CD4-positive, alpha-beta T cell treated with Interferon gamma for 1 hour (primary cell): Measurements from ENCODE around the gene SPATC1L.
"Not testable (repeated sequence)": the region's sequence is repeated elsewhere in the genome, so short reads cannot be mapped to it uniquely, and the experiment has no call there.

Experiments
- DNase-seq: peaks from one replicate; pipeline ENCODE4 v3.0.0-alpha.2; 2020

SPATC1L gene

DNA sequence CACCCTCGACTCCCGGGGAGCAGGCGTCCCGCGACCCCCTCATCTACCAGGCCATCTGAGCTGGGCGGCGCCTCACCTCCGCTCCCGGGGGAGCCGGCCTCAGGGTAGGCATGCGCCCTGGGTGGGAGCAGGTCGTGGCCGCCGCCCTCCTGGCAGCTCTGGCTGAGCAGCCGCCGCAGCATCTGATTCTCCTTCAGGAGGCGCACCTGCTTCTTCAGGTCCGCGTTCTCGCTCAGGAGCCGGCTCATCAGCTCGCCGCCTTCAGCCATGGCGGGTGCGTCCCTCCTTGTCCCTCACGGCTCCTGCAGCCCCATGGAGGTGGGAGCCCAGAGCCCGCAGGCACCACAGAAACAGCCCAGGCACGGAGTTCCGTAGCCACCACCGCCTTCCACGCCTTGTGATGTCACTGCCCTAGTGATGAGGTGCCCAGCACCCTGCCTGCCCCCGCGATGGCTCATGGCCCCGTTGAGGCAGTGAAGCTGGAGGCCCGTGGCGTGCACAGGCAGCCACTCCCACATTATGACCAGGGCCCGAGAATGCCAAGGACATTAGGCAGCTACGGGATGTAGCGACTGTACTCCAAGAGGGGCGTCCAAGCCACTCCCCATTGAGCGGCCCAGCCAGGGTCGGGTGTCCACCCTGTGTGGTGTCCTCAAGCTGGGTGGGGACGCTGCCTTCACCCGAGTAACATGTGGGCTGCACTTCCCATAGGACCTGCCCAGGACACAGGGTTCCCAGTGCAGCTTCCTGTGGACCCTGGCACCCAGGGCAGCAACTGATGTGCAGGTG, 1.5 kb downstream of the SPATC1L start:
- DNase-seq: no peak

DNA sequence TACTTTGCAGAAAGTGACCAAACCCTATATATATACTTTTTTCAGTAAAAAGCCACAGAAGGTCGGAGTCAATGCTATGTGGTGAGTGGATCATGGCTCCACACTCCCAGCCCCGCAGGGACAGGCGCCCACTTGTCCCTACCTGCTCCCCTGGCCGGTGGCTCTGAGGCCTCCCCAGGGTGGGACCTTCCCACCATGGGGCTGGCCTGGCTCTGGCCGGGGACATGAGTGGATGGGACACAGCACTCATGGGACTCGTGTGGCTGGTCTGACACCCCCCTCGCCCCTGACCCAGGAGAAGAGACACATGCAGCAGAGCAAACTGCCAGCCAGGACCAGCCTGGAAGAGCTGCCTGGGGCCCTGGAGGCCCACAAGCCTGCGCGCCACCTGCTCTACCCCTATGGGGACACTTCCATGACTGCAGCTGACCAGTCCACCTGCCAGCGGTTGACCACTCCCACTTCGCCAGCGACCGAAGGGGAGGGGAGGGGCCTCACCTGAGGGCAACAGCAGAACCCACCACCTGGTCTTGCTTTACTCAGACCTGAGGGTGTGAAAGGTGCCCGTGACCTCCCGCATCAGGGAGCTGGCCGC, 2.2 kb downstream of the SPATC1L start:
- no peak for DNase-seq

DNA sequence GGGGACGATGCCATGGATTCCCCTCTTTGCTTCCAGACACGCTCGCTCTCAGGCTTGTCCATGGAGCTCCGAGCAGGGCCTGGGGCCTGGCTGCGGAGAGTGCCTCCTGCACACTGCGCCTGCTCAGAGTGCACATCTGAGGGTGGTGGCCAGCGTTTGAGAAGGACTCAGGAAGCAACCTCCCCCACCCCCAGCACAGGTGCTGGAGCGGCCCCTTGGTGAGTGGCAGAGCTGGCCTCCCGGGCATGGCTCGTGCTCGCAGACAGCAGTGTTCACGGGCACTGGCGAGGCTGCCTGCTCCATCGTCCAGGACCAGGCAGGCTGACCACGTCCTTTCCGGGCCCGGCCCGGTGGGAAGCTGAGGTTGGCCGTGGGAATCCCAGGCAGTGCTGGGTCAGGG, 2.8 kb downstream of the SPATC1L start:
- DNase-seq: no peak

DNA sequence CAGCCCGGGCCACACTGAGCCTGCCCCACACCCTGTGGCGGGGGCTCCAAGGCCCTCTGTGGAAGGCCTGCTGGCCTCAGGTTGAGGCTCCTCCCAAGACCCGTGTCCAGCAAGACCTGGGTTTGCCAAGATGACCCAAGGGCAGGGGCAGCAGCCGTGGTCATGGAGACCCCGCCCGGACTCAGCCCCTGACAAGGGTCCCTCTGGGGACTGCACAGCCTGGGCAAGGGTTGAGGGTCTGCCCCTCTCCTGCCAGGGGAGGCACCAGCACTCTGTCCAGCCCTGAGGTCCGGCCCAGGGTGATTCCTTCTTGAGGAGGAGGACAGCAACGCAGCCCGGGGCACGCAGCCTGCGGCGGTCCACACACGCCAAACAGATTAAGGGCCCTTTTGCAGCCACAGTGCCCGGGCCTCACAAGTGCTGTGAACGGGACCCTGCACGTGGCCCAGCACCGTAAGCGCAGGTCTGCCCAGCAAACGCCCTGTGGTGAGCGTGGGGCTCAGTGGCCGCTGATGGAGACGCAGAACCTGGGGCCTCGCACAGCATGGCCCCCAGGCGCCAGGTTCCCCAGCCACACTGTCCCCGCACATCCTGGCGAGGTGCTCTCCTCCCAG, 3.4 kb downstream of the SPATC1L start:
- no peak for DNase-seq

DNA sequence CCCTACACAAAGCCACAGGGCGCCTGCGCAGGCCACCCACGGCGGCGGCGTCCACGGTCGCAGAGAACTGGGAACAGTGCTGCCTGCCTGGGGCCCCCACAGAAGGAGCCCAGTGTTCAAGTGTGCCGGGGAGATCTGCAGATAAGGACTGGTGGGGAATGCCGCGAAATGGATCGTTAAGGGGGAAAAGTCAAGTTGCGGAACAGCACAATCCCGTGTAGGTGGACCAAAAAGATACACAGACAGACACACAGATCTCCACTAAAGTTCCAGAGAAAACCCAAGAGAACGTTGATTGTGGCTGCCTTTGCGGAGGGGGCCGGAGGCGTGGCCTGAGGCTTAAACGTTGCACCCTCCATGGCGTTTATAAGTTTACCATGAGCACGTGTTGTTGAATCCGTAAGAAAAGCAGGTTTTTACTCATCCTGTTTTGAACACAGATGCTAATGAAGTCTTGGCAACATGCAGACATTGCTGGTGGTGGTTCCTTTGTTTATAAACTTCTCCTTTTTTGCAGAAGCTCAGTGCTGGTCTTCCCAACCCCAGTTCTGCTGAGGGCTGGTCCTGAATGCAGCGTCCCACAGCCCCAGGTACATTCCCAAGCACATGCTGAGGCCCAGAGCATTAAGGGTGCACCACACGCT, 4.1 kb downstream of the SPATC1L start:
- DNase-seq: no peak

DNA sequence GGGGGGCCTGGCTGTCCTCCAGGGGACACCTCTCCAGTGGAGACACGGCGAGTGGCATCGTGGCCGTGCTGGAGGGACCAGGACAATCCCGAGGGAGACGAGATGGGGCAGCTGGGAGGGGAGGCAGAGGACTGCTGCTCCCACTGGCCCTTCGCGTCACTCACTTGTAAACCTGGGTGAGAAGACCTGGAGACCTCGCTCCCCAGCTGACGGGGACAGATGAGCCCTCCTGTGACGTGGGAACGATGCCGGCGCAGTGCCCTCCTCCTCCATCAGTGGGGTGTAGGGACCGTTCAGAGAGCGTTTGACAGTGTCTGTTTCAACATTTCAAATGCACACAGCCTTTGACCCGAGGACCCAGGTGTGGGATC, 4.6 kb downstream of the SPATC1L start:
- DNase-seq: no peak

DNA sequence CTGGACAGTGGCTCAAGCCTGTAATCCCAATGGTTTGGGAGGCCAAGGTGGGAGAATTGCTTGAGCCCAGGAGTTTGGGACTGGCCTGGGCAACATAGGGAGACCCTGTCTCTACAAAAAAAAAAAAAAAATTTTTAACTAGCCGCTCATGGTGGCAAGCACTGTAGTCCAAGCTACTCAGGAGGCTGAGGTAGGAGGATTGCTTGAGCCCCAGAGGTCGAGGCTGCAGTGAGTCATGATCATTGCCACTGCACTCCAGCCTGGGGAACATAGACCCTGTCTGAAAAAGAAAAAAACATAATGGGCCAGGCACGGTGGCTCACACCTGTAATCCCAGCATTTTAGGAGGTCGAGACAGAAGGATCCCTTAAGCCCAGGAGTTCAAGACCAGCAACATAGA, 5.3 kb downstream of the SPATC1L start:
- DNase-seq: no peak

DNA sequence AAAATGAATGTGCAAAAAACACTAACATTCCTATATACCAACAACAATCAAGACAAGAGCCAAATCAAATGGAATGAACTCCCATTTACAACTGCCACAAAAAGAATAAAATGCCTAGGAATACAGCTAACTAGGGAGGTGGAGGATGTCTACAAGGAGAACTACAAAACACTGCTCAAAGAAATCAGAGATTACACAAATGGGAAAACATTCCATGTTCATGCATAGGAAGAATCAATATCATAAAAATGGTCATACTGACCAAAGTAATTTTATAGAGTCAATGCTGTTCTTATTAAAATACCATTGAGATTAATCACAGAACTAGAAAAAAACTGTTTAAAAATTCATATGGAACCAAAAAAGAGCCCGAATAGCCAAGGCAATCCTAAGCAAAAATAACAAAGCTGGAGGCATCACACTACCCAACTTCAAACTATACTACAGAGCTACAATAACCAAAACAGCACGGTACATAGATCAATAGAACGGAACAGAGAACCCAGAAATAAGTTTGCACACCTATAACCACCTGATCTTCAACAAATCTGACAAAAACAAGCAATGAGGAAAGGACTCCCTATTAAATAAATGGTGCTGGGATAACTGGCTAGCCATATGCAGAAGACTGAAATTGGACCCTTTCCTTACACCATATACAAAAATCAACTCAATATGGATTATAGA, 7.7 kb downstream of the SPATC1L start:
- DNase-seq: not testable (repeated sequence)

DNA sequence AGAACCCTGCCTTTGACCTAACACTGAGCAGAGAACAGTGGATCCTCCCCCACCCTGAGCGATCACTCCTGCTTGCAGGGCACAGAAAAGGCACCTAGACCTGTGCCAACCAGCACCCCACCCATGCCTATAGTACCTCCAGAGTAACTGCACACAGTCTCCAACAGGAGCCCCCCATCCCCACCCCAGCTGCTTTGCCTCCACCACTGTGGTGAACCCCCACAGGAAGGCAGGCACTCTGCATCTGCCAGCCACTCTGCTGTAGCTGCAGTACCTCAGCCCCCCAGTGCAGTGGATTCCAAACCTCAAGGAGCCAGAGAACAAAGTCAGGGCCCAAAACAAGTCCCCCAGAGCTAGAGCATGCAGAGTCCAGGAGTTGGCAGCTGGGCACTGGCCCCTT, 10.7 kb downstream of the SPATC1L start:
- DNase-seq: no peak

DNA sequence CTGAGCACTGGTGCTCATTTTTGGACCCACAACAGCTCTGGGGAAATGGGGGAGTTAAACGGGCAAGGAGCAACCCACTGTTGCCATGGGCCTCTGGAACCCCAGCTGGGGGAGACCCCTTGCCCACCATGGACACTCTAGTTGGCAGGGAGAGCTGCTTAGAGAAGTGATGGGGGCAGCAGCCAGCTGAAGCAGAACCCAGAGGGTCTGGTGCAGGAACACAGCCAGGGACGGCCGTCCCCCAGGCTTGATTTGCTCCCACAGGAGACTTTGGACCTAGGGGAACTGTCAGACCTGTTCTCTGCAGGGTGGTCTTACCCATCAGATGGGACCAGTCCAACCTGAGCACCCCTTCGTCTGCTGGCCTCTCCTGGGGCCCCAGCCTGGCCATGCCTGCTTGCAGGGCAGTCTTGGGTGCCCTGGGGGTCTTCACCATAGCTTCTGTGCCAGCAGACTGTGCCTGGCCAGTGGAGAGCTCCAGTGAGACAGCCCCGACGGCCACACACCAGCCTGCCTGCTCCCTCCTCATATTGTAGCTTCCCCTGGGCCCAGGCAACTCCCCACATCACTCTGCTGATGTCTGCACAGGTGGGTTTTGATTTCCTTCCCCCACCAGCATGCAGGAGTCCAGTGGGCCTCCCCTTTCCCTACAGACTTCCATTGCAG, 11.3 kb downstream of the SPATC1L start:
- no peak for DNase-seq

DNA sequence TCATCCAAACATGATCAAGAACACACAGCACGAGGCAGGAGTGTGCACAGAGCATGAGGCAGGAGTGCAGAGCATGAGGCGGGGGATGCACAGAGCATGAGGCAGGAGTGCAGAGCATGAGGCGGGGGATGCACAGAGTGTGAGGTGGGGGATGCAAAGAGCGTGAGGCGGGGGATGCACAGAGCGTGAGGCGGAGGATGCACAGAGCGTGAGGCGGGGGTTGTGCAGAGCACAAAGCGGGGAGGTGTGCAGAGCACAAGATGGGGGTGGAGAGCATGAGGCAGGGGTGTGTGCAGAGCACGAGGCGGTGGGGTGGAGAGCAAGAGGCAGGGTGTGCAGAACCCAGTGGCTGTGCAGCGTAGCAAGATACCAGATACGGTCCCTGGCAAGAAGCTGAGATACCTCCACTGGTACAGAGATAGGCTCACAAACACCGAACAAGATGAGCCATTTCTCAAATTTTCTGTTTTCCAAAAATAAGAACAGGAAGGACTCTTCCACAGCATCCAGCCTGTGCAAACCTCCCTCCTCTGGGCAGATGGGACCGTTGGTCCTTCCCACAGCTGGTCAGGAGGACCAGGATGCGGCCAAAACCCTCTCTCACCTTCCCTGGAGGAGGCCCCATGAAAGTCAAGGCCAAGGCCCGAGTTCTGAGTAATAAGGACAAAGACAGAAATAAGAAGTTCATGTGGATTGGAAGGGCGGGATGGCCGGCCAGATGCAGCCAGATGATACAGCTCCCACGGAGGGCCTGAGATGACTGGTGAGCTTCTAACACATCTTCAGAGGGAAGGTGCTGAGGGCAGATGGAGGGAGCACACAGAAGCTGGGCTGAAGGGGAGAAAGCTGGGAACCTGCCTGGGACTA, 12.0 kb downstream of the SPATC1L start:
- DNase-seq: no peak

DNA sequence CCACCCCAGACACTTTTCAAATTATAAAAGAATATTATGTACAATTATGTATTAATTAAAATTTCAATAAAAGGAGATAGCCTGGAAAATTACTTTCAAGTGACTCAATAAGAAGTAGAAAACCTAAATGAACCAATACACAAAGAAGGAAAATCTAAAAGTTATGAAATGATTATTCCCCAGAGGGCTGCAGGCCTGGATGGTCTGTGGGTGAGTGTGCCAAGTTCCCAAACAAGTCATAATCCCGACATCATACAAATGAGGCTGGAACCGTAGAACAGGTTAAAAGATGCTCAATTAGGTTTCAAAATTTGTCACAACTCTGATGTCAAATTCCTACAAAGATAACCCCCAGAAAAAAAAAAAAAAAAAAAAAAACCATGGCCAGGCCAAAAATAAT, 12.7 kb downstream of the SPATC1L start:
- DNase-seq: no peak

DNA sequence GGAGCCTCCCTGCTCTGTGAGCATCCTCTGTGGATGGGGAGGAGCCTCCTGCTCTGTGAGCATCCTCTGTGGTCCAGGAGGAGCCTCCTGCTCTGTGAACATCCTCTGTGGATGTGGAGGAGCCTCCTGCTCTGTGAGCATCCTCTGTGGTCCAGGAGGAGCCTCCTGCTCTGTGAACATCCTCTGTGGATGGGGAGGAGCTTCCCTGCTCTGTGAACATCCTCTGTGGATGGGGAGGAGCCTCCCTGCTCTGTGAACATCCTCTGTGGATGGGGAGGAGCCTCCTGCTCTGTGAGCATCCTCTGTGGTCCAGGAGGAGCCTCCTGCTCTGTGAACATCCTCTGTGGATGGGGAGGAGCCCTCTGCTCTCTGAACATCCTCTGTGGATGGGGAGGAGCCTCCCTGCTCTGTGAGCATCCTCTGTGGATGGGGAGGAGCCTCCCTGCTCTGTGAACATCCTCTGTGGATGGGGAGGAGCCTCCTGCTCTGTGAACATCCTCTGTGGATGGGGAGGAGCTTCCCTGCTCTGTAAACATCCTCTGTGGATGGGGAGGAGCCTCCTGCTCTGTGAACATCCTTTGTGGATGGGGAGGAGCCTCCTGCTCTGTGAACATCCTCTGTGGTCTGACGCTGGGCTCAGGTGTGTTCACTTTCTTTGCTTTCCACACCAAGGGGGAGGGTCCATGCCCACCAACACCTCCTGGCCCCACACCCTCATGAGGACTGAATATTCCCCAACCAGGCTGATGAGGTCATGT, 13.6 kb downstream of the SPATC1L start:
- DNase-seq: peak; percentile 64

DNA sequence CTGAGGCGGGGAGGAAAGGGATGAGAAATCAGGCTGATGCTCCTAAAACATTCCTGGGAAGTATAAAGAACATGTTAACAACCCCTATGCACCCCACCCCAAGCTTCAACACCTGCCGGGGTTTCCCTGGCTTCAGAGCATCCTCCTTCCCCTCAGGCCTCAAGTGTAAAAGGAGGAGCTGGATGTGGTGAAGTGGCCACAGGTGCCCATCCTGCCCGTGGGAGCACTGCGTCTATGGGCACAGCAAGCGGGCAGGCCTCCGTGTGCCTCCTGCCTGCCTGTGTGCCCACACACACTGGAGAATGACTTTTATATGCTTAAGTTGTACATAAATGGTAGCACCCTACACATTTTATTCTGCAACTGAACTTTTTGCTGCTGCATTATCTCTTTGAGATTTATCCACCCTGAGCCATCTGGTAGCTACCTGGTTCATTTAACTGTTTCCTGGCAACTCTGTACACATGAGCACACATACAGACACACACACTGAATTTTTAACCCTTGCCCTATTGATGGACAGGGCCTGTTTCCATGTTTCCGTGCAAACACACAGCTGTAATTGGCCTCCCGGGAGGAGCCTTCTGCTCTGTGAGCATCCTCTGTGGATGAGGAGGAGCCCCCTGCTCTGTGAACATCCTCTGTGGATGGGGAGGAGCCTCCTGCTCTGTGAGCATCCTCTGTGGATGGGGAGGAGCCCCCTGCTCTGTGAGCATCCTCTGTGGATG, 15.4 kb downstream of the SPATC1L start:
- DNase-seq: no peak

DNA sequence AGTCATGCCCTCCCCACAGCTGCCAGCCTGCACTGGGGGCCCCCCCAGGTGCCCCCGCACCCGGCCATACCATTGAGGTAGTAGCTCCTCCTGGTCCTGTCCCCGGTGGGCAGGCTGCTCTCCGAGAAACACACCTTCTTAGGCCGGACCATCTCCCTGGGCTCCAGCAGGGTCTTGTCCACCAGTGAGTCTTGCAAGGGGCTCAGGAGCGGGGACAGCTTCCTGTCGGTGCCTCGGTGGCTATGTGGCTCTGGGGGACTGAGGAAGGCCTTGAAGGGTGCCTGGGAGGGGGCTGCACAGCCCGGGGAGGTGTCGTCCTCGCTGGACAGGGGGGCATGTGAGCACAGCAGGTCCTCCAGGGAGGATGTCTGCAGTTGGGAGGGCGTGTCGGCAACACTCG, 16.0 kb downstream of the SPATC1L start:
- DNase-seq: no peak

DNA sequence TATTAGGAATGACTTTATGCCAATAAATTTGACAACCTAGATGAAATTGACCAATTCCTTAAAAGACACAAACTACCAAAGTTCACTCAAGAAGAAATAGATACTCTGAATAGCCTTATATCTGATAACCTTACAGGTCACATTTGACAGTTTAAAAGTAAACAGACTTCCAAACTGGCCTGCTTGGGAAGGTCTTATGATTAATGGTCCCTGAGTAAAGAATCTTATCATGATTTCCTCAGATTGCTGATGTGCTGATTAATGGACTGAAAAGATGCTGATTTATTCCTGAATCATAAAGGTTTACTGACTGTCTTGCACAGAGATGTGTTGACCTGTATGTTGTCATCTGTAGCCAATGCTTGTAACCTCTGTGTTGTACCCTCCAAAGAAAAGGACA, 19.2 kb downstream of the SPATC1L start:
- no peak for DNase-seq

DNA sequence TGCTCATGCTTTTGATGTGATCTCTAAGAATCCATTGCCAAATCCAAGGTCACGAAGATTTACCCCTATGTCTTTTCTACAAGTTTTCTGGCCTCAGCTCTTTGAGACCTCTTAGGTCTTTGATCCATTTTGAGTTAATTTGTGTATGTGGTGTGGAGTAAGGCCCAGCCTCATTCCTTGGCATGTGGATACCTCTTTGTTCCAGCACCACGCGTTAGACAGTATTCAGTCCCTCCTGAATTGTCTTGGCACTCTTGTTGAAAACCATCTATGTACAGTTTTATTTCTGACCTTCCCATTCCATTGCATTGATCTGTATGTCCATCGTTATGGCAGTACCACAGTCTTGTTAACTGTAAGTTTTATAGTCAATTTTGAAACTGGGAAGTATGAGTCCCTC, 20.9 kb downstream of the SPATC1L start:
- no peak for DNase-seq

DNA sequence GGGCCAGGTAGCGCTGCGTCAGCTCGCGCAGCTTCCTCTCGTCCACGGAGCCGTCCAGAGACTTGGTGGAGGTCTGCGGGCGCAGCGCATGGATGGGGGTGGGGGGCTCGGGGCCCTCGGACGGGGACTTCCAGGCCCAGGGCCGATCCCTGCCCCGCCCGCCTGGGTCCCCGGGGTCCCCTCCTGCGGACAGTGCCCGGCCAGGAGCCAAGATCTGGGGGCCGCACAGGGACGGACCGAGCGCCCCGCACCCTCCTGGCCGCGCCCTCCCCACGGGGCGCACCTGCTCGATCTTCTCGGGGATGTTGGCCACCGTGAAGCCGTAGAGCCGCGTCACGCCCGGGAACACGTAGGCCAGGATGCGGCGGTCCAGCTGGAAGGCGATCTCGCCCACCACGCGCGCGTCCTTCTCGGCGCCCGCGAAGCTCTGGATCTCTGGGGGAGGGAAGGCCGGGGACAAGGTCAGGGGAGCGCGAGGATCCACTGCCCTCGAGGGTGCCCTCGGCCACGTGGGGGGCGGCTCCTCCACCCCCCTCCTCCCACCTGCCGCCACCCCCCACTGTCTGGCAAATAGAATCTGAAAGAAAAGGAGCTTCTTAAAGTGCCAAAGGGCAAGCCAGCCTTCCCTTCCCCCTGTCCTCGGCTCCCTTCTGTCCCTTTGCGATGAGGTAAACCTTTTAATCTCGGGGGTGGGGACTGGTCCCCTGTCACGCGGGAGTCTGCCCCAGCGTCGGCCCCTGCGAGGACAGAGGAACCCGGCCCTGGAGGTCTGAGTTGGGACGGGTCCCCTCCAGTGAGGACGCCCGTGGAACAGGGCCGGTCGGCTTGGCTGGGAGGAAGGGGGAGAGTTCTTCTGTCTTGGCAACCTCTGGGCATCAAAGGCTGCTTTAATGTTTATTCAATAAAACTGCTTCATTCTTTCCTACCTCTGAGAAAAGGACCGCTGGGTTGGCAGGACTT, 22.3 kb downstream of the SPATC1L start:
- no peak for DNase-seq
